ENCODE results near the gene PARP11.

The PARP11 gene, protein sequence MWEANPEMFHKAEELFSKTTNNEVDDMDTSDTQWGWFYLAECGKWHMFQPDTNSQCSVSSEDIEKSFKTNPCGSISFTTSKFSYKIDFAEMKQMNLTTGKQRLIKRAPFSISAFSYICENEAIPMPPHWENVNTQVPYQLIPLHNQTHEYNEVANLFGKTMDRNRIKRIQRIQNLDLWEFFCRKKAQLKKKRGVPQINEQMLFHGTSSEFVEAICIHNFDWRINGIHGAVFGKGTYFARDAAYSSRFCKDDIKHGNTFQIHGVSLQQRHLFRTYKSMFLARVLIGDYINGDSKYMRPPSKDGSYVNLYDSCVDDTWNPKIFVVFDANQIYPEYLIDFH

DNA sequence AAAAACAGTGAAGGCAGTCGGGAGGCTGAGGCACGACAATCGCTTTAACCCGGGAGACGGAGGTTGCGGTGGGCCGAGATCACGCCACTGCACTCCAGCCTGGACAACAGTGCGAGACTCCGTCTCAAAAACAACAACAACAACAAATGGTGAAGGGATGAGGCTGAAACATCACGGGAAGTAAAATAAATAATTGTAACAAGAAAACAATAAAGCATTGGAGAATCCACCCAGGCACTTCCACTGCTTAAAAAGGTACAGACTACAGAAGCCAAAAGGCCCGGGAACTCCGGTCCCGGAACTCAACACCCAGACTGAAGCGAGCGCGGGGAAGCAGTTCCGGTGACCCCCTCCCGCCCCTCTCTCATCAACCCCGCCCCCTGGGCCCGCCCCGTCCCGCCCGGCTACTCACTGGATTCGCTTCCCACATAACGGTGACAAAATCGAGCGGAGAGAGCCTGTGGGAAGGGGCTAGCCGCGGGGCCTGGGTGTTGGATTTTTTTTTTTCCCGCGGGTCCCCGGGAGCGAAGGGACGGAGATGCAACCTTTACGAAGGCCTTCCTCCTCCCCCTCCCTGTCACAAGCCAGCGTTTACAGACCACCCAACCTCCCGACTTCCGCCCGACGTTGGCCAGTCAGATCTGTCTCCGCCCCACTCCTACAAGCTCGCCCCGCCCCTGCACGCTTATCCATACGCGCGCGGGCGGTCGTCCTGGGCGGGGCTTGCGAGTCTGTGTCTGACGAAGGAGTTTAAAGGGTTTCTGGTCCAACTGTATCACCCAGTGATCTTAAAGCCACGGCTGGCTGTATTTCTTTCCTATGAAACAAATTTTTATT lies at the start of gene PARP11:
PARP11 (minus strand) TSS at position 600 of the 837 bp plus-strand sequence; CDS start at position 430, 170 bp downstream.
- DNase-seq (ENCODE audit: low spot score), result peak; percentile 95
- in situ Hi-C loops (cut with MboI; ENCODE audit: low sequenced_read_pairs, unreplicated experiment), result no loop called here
- TF ChIP-seq, protein P1, sequence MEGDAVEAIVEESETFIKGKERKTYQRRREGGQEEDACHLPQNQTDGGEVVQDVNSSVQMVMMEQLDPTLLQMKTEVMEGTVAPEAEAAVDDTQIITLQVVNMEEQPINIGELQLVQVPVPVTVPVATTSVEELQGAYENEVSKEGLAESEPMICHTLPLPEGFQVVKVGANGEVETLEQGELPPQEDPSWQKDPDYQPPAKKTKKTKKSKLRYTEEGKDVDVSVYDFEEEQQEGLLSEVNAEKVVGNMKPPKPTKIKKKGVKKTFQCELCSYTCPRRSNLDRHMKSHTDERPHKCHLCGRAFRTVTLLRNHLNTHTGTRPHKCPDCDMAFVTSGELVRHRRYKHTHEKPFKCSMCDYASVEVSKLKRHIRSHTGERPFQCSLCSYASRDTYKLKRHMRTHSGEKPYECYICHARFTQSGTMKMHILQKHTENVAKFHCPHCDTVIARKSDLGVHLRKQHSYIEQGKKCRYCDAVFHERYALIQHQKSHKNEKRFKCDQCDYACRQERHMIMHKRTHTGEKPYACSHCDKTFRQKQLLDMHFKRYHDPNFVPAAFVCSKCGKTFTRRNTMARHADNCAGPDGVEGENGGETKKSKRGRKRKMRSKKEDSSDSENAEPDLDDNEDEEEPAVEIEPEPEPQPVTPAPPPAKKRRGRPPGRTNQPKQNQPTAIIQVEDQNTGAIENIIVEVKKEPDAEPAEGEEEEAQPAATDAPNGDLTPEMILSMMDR (IDR thresholded peaks at IDR 0.05; ENCODE audit: borderline replicate concordance, control extremely low read depth, extremely low read depth, insufficient read depth, missing control alignments), result no peak

DNA sequence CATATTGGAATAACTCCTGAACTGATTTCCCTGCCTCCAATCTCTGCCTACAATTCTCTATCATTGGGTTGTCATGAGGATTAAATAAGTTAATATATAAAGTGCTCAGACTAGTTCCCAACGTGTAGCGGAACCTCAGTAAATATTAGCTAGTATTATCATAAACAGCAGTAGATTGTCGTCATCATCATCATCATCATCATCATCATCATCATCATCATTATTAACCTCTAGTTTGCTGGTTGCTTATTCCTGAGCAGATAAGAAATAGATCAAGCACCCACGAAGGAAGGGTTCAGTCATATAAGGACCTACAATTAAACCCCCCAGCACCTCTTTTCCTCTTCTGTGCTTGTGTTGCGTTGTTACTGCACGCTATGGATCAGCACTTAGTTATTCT lies 48.8 kb upstream of the PARP11 start:
- in situ Hi-C loops (cut with MboI; ENCODE audit: low sequenced_read_pairs, unreplicated experiment), result no loop called here
- TF ChIP-seq, protein P1 (IDR thresholded peaks at IDR 0.05; ENCODE audit: borderline replicate concordance, control extremely low read depth, extremely low read depth, insufficient read depth, missing control alignments), result no peak
- no peak for DNase-seq (ENCODE audit: low spot score)

DNA sequence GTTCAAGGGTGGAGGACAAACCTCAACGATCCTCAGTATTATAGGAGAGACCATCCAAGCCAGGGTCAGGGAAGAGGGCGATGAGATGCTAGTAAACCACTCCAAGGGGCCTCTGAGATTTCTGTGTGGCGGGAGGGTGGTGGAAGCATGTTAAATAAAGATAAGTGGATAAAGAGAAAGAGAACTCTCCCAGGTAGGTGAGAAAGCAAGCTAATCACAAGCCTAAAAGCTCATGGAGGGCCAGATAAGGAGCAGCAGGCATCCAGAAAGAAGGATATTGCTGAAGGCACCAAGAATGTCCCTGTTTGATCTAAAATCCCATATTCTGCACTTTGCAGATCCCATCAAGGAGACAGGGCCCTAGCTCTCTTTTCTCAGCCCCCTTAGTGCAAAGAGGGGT lies 48.3 kb upstream of the PARP11 start:
- in situ Hi-C loops (cut with MboI; ENCODE audit: low sequenced_read_pairs, unreplicated experiment), result no loop called here
- TF ChIP-seq, protein P1 (IDR thresholded peaks at IDR 0.05; ENCODE audit: borderline replicate concordance, control extremely low read depth, extremely low read depth, insufficient read depth, missing control alignments), result no peak
- no peak for DNase-seq (ENCODE audit: low spot score)

DNA sequence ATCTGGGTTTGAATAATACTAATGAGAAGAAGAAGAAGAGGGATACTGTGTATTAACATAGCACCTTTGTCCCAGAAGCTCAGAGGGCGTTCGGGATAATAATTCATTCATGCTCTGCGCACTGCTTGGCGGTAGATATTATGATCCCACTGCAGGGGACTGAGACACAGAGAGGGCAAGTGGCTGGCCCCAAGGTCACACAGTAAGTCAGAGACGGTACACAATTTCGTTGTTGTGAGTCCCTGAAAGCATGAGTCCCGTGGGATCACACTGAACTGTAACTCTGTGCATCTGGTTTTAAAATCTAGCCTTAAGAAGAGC lies 47.9 kb upstream of the PARP11 start:
- TF ChIP-seq, protein P1 (IDR thresholded peaks at IDR 0.05; ENCODE audit: borderline replicate concordance, control extremely low read depth, extremely low read depth, insufficient read depth, missing control alignments), result no peak
- in situ Hi-C loops (cut with MboI; ENCODE audit: low sequenced_read_pairs, unreplicated experiment), result no loop called here
- no peak for DNase-seq (ENCODE audit: low spot score)

DNA sequence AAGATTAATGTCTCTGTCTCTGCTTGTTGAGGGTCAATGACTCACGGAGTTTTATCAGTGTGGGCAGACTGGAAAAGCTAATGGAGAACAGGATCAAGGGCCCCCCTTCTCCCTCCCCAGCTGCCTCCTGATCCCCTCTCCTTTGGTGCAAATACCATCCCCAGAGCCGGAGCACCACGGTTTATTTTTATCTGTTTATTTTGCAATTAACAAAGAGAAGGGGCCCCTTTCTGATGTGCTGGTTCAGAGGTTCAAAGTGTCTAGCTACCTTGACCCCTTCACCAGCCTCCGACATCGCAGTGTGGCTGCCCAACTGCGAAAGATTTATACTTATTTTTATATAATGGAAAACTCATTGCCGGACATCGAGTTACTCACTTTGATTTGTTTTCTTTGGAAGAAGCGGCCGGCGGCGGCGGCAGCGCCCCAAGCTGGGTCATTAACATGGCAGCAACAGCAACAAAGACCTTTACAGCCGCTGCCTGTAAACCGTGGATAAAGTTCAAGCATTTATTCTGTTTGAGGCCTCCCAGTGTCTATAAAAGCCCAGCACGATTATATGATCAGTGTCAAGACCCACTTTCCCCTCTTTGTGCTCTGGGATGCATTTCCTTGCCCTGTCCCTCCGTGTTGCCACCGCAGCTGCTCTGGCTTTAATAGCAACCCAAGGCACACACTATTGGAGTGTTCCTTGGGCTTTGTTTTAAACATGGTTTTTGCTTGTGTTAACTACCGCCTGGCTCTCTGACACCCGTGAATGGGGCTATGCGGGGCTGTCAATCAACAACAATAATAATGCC lies 47.4 kb upstream of the PARP11 start:
- in situ Hi-C loops (cut with MboI; ENCODE audit: low sequenced_read_pairs, unreplicated experiment), result no loop called here
- no peak for DNase-seq (ENCODE audit: low spot score)
- TF ChIP-seq, protein P1 (IDR thresholded peaks at IDR 0.05; ENCODE audit: borderline replicate concordance, control extremely low read depth, extremely low read depth, insufficient read depth, missing control alignments), result no peak

DNA sequence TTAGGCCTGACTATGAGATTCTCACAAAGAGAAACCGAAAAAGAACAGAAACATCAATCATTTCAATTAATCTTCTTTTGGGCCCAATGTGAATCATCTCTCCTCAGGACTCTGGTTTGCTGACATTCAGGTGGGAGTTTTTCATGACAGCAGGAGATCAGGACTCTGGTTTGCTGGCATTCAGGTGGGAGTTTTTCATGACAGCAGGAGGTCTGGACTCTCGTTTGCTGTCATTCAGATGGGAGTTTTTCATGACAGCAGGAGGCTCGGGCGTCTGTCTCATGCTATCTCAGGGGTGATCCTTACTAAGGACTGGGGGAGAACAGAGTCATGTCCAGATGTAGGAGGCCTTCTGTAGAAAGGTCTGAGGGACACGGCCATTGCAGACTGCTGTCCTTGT lies 40.1 kb upstream of the PARP11 start:
- DNase-seq (ENCODE audit: low spot score), result no peak
- in situ Hi-C loops (cut with MboI; ENCODE audit: low sequenced_read_pairs, unreplicated experiment), result no loop called here

More for the DNA sequence above, 40.1 kb upstream of the PARP11 start:
- TF ChIP-seq, protein P1 (IDR thresholded peaks at IDR 0.05; ENCODE audit: borderline replicate concordance, control extremely low read depth, extremely low read depth, insufficient read depth, missing control alignments), result no peak
